ENCODE measurements around the gene CPNE8. TPM values are rescaled to one million over a fixed set of nuclear protein-coding genes. Genes with fewer than 3 reads are reported as not detected.

CPNE8 gene
- total and polyA plus RNA-seq, 10 of the 15 experiments (the other 5 are each of a cell fraction or from before 2014, with no cell fraction given), result 11.3 to 38.4 (median 18.9) TPM

DNA sequence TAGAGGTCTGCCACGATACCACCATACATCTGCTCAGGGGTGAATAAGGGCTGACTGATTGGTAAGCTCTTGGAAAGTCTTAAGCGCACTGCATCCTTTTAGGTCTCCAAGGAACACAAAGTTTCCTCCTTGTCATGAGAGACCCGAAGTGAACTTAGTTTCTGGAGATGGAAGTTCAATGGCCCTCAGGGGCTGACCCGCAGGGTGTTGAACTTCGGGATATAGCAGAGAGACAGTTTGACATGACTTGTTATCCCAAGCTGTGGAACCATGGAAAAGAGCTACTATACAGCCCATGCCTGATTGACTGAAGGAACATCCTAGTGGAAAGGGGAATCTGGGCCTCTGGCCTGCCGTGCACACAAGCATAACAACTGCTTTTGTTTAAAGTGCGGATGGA lies 26.9 kb upstream of the CPNE8 start:
- Histone ChIP-seq H3K36me3 (ENCODE audit: control insufficient read depth in 2 of 2, insufficient read depth in 2 of 2, low read length in 1 of 2) (no peaks in the 10 kb centered on the region), H3K27me3 (replicated peaks in 1 of 2; ENCODE audit: control insufficient read depth in 2 of 2, insufficient read depth in 2 of 2, low read length in 1 of 2) (no peaks in the 10 kb centered on the region), H3K4me3 (no peak overlapping the region), H2AFZ (ENCODE audit: control insufficient read depth, low read depth, low read length) (no peak overlapping the region), H3K9ac (ENCODE audit: control insufficient read depth, insufficient read depth, low read length) (no peak overlapping the region), H4K20me1 (ENCODE audit: control insufficient read depth, insufficient read depth) (no peaks in the 10 kb centered on the region), H3K9me3 (replicated peaks; ENCODE audit: control insufficient read depth, insufficient read depth, low read length) (no peaks in the 10 kb centered on the region), H3K4me2 (ENCODE audit: control insufficient read depth, insufficient read depth) (no peak overlapping the region), H3K27ac (ENCODE audit: control insufficient read depth, insufficient read depth) (no peak overlapping the region), H3K79me2 (ENCODE audit: control insufficient read depth, insufficient read depth, low read length) (no peaks in the 10 kb centered on the region), H3K4me1 (ENCODE audit: control insufficient read depth, insufficient read depth, low read length) (no peaks in the 10 kb centered on the region)
- intact Hi-C loops (cut with micrococcal nuclease; ENCODE audit: unreplicated experiment), result no loop called here
- BruUV-seq (replicated peaks), result no TSS peak
- RAD21 ChIA-PET (ENCODE audit: unreplicated experiment), result no interaction called here
- CTCF ChIA-PET, result interaction anchor here (1.1 to 1.4 kb wide), 3 partner anchors 10 to 164 kb away, joined by 3 to 5 read pairs (median 4); no protein-coding TSS in a partner anchor
- DNase-seq (ENCODE audit: low read depth, low spot score) (no peak), ATAC-seq (no peak), FAIRE-seq (no peak)
- POLR2A ChIA-PET, result interaction anchor here (0.6 kb wide), 1 partner anchor 9 kb away, joined by 3 read pairs; no protein-coding TSS in a partner anchor
- in situ Hi-C loops (cut with MboI), result no loop called here
- SMC1A ChIA-PET (ENCODE audit: uncharacterized antibody, unreplicated experiment), result interaction anchor here (0.7 to 2.1 kb wide), 5 partner anchors 11 to 189 kb away, joined by 3 to 7 read pairs (median 4); no protein-coding TSS in a partner anchor
- 55% methylated on average over 7 of the region's 7 CpGs for WGBS (ENCODE audit: insufficient coverage, insufficient replicate concordance, low lambda C conversion rate, missing lambda C conversion rate)
- TF ChIP-seq MTA2 (IDR thresholded peaks at IDR 0.05; ENCODE audit: low read depth), result no peak
- TF ChIP-seq REST (IDR thresholded peaks at IDR 0.05; ENCODE audit: low read depth, low read length), result no peak
- TF ChIP-seq NFYA (IDR thresholded peaks at IDR 0.05; ENCODE audit: borderline replicate concordance, low read depth, low read length), result no peak
- TF ChIP-seq, protein P1, sequence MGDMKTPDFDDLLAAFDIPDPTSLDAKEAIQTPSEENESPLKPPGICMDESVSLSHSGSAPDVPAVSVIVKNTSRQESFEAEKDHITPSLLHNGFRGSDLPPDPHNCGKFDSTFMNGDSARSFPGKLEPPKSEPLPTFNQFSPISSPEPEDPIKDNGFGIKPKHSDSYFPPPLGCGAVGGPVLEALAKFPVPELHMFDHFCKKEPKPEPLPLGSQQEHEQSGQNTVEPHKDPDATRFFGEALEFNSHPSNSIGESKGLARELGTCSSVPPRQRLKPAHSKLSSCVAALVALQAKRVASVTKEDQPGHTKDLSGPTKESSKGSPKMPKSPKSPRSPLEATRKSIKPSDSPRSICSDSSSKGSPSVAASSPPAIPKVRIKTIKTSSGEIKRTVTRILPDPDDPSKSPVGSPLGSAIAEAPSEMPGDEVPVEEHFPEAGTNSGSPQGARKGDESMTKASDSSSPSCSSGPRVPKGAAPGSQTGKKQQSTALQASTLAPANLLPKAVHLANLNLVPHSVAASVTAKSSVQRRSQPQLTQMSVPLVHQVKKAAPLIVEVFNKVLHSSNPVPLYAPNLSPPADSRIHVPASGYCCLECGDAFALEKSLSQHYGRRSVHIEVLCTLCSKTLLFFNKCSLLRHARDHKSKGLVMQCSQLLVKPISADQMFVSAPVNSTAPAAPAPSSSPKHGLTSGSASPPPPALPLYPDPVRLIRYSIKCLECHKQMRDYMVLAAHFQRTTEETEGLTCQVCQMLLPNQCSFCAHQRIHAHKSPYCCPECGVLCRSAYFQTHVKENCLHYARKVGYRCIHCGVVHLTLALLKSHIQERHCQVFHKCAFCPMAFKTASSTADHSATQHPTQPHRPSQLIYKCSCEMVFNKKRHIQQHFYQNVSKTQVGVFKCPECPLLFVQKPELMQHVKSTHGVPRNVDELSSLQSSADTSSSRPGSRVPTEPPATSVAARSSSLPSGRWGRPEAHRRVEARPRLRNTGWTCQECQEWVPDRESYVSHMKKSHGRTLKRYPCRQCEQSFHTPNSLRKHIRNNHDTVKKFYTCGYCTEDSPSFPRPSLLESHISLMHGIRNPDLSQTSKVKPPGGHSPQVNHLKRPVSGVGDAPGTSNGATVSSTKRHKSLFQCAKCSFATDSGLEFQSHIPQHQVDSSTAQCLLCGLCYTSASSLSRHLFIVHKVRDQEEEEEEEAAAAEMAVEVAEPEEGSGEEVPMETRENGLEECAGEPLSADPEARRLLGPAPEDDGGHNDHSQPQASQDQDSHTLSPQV (IDR thresholded peaks at IDR 0.05), result no peak
- no peak for TF ChIP-seq POLR2A (IDR thresholded peaks at IDR 0.05; ENCODE audit: low read depth, low read length)
- no peak for TF ChIP-seq CEBPB (IDR thresholded peaks at IDR 0.05; ENCODE audit: borderline replicate concordance in 1 of 2, low read depth in 2 of 2, low read length in 2 of 2)
- TF ChIP-seq, protein P2, sequence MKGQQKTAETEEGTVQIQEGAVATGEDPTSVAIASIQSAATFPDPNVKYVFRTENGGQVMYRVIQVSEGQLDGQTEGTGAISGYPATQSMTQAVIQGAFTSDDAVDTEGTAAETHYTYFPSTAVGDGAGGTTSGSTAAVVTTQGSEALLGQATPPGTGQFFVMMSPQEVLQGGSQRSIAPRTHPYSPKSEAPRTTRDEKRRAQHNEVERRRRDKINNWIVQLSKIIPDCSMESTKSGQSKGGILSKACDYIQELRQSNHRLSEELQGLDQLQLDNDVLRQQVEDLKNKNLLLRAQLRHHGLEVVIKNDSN (IDR thresholded peaks at IDR 0.05; ENCODE audit: borderline replicate concordance, extremely low read length, insufficient read depth, low read depth, low read length), result no peak
